Adrenal gland (tissue), 12 donors: Measurements from ENCODE around the gene VMAC. TPM values are rescaled to one million over a fixed set of nuclear protein-coding genes. Genes with fewer than 3 reads are reported as not detected.

Experiments
- DNase-seq, 7 donors: peaks; one replicate each; pipeline ENCODE4 v3.0.0-alpha.2; 2019 to 2020
- H3K27ac ChIP-seq, 5 donors: fragments of 200-600 bp; sonication (generic) in 4 of 5; 1 replicate in 3 of 5; 2 replicates in 2 of 5; pipeline versions ENCODE4 v1.5.1 to v1.8.0; 2016 to 2020; ENCODE audit warnings: mild to moderate bottlenecking in 1 of 5
- H3K27me3 ChIP-seq: fragments of 200-600 bp; 2 replicates; pipeline ENCODE4 v1.8.0; 2021
- H3K36me3 ChIP-seq, 2 donors: fragments of 200-600 bp; replicated peaks in 1 of 2; 1 replicate in 1 of 2; 2 replicates in 1 of 2; pipeline versions ENCODE4 v1.5.1 to v1.8.0; 2018 to 2022
- H3K4me1 ChIP-seq, 2 donors: fragments of 200-600 bp; replicated peaks in 1 of 2; 1 replicate in 1 of 2; 2 replicates in 1 of 2; pipeline versions ENCODE4 v1.5.1 to v1.8.0; 2018 to 2021
- H3K4me3 ChIP-seq, 4 donors: fragments of 200-600 bp; sonication (generic) in 3 of 4; one replicate each; pipeline ENCODE4 v1.5.1; 2016 to 2018
- H3K9me3 ChIP-seq, 3 donors: fragments of 200-600 bp; sonication (generic) in 1 of 3; replicated peaks in 1 of 3; 1 replicate in 2 of 3; 2 replicates in 1 of 3; pipeline versions ENCODE4 v1.5.1 to v1.8.0; 2016 to 2021
- CTCF ChIP-seq, 6 experiments: fragments of 450-650 bp in 4 of 6; fragments of 200-600 bp in 2 of 6; sonication (generic) in 1 of 6; IDR thresholded peaks; 1 replicate in 5 of 6; 2 replicates in 1 of 6; pipeline versions ENCODE4 v1.5.1 to v1.8.0; 2016 to 2021; ENCODE audit warnings: antibody characterized with exemption in 6 of 6, mild to moderate bottlenecking in 2 of 6, moderate library complexity in 1 of 6
- POLR2A ChIP-seq, 2 donors: fragments of 450-650 bp; IDR thresholded peaks; one replicate each; pipeline ENCODE4 v1.6.1; 2017; ENCODE audit warnings: antibody characterized with exemption in 2 of 2, mild to moderate bottlenecking in 2 of 2, moderate library complexity in 1 of 2
- WGBS, 4 donors: extraction: QIAGEN DNeasy Blood & Tissue Kit in 2 of 4; methylation state at CpG; one replicate each; pipeline versions ENCODE4 v1.1.5 to v1.1.7; 2013 to 2017; 5-methylcytosine and 5-hydroxymethylcytosine counted together
- intact Hi-C, 2 donors: fragments of 100-400 bp; cut with DNase I; formaldehyde crosslinking; loops; one replicate each; pipeline versions ENCODE4 v1.14.1 to v1.15.0; 2022 to 2023
- polyA plus RNA-seq, 3 donors: library from polyadenylated mRNA; stranded (reverse); fragments of 200-250 nt in 2 of 3; fragments of 350-450 nt in 1 of 3; fragmentation: Illumina TruSeq in 1 of 3; extraction: RNeasy Lipid Tissue Mini Kit (QIAGEN cat#74804) in 1 of 3; gene quantifications; one replicate each; pipeline ENCODE4 v1.2.3, GENCODE V29; 2013 to 2014
- total RNA-seq, 9 donors: library from RNA; depleted of rRNA in 4 of 9; stranded (reverse); fragments of >200 nt in 4 of 9; fragments of 120-200 nt in 1 of 9; fragmentation: NEBNext Ultra II Directional in 1 of 9; extraction: Animal tissue kit (Norgen Biotek cat#: 25700) in 1 of 9; gene quantifications; one replicate each; pipeline versions ENCODE4 v1.1.0 to v1.2.4, GENCODE V29; 2013 to 2023
- donor health status: healthy with polysubstance abuse.
- donor health status: Bipolar disorder and iron deficiency.
- donor health status: DM: yes; HTN: yes; CAD: no.
- donor health status: DM: no; HTN: no; CAD: no.
- donor health status: DM: no; HTN: no; CAD: no.
- donor health status: DM: yes; HTN: yes; CAD: no.

VMAC gene
- total and polyA plus RNA-seq, 12 donors, result 3.5 to 15.6 (median 8.3) TPM

- H3K4me1 ChIP-seq, result peaks cover 3 to 24% of the 10 kb centered on the region in 2 donors
- TF ChIP-seq POLR2A (IDR thresholded peaks at IDR 0.05), result no peak
- H3K27me3 ChIP-seq, result no peaks in the 10 kb centered on the region
- H3K27ac ChIP-seq, result no peak overlapping the region
- H3K4me3 ChIP-seq, result no peak overlapping the region
- intact Hi-C loops, result no loop called here
- no peaks in the 10 kb centered on the region for H3K36me3 ChIP-seq
- 52 to 60% (median 53%) methylated on average over 16 to 17 of the region's 17 CpGs for WGBS, 4 donors
- DNase-seq, result peak in 1 of 7 donors; percentile 14
- no peaks in the 10 kb centered on the region for H3K9me3 ChIP-seq
Measured at GRCh38 chr19:5889288-5889971, 15.2 kb upstream of the VMAC start.

GRCh38 chr19:5890099-5890498 is 14.6 kb upstream of the VMAC start:
- Histone ChIP-seq H3K27me3 (no peaks in the 10 kb centered on the region), H3K36me3 (peaks cover 0 to 6% of the 10 kb centered on the region in 2 donors), H3K4me1 (peaks cover 10 to 30% of the 10 kb centered on the region in 2 donors), H3K4me3 (no peak overlapping the region), H3K27ac (no peak overlapping the region), H3K9me3 (no peaks in the 10 kb centered on the region)
- 41 to 54% (median 45%) methylated on average over 10 of the region's 10 CpGs for WGBS, 4 donors
- peak in 1 of 7 donors; percentile 15 for DNase-seq
- intact Hi-C loops, result loop anchor here in 1 of 2 donors (5.0 kb wide), 1 partner anchor 83 kb away; the partner anchor contains the start of gene NRTN
- no peak for TF ChIP-seq POLR2A (IDR thresholded peaks at IDR 0.05)
- no peak for TF ChIP-seq CTCF (IDR thresholded peaks at IDR 0.05)

- WGBS, 4 donors, result 53 to 59% methylated on average over 4 of the region's 4 CpGs; no CpG with 5 or more reads in 2 of the 4 donors
- H3K4me3 ChIP-seq, result no peak overlapping the region
- H3K27ac ChIP-seq, result no peak overlapping the region
- peaks cover 19 to 45% of the 10 kb centered on the region in 2 donors for H3K4me1 ChIP-seq
- H3K9me3 ChIP-seq, result no peaks in the 10 kb centered on the region
- intact Hi-C loops, result loop anchor here in 1 of 2 donors (5.0 kb wide), 1 partner anchor 84 kb away; the partner anchor contains the start of gene NRTN
- H3K27me3 ChIP-seq, result no peaks in the 10 kb centered on the region
- H3K36me3 ChIP-seq, result peaks cover 0 to 20% of the 10 kb centered on the region in 2 donors
- TF ChIP-seq CTCF (IDR thresholded peaks at IDR 0.05) (no peak), POLR2A (IDR thresholded peaks at IDR 0.05) (no peak)
- DNase-seq, result peak in 1 of 7 donors; percentile 26
Measured at GRCh38 chr19:5891572-5891937, 13.1 kb upstream of the VMAC start.

- WGBS, 4 donors, result 5 to 10% (median 8%) methylated on average over 22 to 48 of the region's 48 CpGs
- H3K4me1 ChIP-seq, result peaks cover 19 to 46% of the 10 kb centered on the region in 2 donors
- TF ChIP-seq POLR2A (IDR thresholded peaks at IDR 0.05) (no peak), CTCF (IDR thresholded peaks at IDR 0.05) (peak; percentile 31 to 73 (median 66))
- H3K36me3 ChIP-seq, result peaks cover 0 to 25% of the 10 kb centered on the region in 2 donors
- H3K27ac ChIP-seq, result no peak overlapping the region
- intact Hi-C loops, result loop anchor here (2.0 to 5.0 kb wide), 2 partner anchors 85 to 87 kb away; partner anchors contain the start of gene NRTN (in 2 of the 2)
- no peak overlapping the region for H3K4me3 ChIP-seq
- H3K27me3 ChIP-seq, result no peaks in the 10 kb centered on the region
- H3K9me3 ChIP-seq, result no peaks in the 10 kb centered on the region
- peak in 6 of 7 donors; percentile 49 to 72 (median 62) for DNase-seq
Measured at GRCh38 chr19:5891938-5892771, 12.5 kb upstream of the VMAC start.
